Measurements from ENCODE around the gene AVPI1.

Gene AVPI1

GRCh38 chr10:97717627-97718026, 30.6 kb upstream of the AVPI1 start:
- Mint-ChIP-seq H3K4me1 (ENCODE audit: low read depth) (peaks cover 9% of the 10 kb centered on the region), H3K4me3 (no peak overlapping the region), H3K27ac (no peak overlapping the region), H3K27me3 (peaks cover 3% of the 10 kb centered on the region), H3K36me3 (no peaks in the 10 kb centered on the region), H3K9me3 (ENCODE audit: low read depth) (no peaks in the 10 kb centered on the region)

DNA sequence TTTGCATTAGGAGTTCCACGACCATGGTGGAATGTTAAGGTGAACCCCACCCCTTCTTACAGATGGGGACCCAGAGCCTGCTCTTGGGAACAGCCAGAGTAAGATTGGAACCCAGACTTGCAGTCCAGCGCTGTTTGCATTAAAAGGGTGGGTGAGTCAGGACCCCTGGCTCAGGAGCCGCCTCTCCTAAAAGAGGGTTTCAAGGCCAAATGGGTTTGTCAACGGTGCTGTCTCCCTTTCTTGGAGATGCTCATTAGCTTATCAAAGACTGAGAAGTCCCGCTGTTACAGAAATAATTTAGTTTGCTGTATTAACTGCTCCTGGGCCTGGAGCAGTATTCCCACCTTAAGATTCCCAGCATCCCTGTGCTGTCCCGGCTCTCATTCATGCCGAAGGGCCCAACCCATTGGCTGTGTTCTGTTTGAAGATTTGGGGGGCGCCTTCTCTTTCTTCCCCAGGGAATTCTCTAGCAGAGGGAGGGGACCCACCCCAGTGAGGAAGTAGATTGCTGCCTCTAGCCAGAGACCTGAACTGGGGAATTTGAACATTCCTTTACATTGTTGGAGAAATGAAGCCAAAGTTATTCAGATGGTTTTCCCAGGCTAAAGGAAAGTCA, 28.3 kb upstream of the AVPI1 start:
- H3K9me3 Mint-ChIP-seq (ENCODE audit: low read depth): no peaks in the 10 kb centered on the region

GRCh38 chr10:97714401-97715258, 27.6 kb upstream of the AVPI1 start:
- peaks cover 11% of the 10 kb centered on the region for H3K4me1 Mint-ChIP-seq (ENCODE audit: low read depth)
- peak overlapping the region; percentile 97 for H3K27ac Mint-ChIP-seq
- H3K4me3 Mint-ChIP-seq: peak overlapping the region; percentile 97
- no peaks in the 10 kb centered on the region for H3K36me3 Mint-ChIP-seq
- H3K9me3 Mint-ChIP-seq (ENCODE audit: low read depth): no peaks in the 10 kb centered on the region
- H3K27me3 Mint-ChIP-seq: peaks cover 6% of the 10 kb centered on the region

More for the DNA sequence above, 28.3 kb upstream of the AVPI1 start:
- H3K27ac Mint-ChIP-seq: no peak overlapping the region
- H3K4me1 Mint-ChIP-seq (ENCODE audit: low read depth): peaks cover 11% of the 10 kb centered on the region
- H3K27me3 Mint-ChIP-seq: peaks cover 6% of the 10 kb centered on the region
- no peaks in the 10 kb centered on the region for H3K36me3 Mint-ChIP-seq
- H3K4me3 Mint-ChIP-seq: peak overlapping the region; percentile 97

DNA sequence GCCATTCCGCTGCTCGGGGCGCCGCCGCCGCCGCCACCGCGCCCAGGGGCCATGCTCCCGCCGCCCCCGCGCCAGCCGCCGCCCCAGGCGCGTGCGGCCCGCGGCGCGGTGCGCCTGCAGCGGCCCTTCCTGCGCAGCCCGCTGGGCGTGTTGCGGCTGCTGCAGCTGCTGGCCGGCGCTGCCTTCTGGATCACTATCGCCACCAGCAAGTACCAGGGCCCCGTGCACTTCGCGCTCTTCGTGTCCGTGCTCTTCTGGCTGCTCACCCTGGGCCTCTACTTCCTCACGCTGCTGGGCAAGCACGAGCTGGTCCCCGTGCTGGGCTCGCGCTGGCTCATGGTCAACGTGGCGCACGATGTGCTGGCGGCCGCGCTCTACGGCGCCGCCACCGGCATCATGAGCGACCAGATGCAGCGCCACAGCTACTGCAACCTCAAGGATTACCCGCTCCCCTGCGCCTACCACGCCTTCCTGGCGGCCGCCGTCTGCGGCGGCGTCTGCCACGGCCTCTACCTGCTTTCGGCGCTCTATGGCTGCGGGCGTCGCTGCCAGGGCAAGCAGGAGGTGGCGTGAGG, 26.9 kb upstream of the AVPI1 start:
- Mint-ChIP-seq H3K27me3 (peaks cover 7% of the 10 kb centered on the region), H3K27ac (peak overlapping the region; percentile 97), H3K4me1 (ENCODE audit: low read depth) (peaks cover 11% of the 10 kb centered on the region)

DNA sequence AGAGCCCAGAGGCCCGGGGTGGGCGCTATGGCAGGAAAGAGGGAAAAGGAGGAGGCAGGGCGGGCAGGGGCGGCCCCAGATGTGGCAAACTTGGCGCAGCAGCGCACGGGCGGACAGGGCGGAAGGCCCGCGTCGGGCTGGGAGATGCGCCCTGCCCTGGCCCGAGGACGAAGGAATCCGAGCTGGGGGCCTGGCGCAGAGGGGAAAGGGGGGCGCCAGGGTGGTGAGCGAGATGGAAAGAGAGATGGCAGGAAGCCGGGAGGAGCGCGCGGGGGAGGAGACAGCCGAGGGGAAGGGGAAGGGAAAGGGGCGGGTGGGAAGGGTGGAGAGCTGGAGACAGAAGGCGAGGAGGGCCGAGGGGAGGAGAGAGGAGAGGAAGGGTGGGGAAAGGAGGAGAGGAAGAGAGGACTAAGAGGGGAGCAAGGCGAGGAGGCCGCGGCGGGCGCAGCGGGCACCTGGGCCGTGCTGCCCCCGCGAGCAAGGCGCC, 26.3 kb upstream of the AVPI1 start, which contains the start of gene MARVELD1:
Gene MARVELD1, plus strand, starts transcription at position 392 of the 487 bp plus-strand sequence. CDS start 147 bp downstream, outside the sequence.
- Mint-ChIP-seq H3K36me3 (no peaks in the 10 kb centered on the region), H3K9me3 (ENCODE audit: low read depth) (no peaks in the 10 kb centered on the region), H3K27ac (peak within 1 kb of the TSS; percentile 97), H3K27me3 (peaks cover 8% of the 10 kb centered on the region), H3K4me1 (ENCODE audit: low read depth) (peaks cover 11% of the 10 kb centered on the region), H3K4me3 (peak within 1 kb of the TSS; percentile 97)

More for the DNA sequence above, 26.9 kb upstream of the AVPI1 start:
- Mint-ChIP-seq H3K9me3 (ENCODE audit: low read depth) (no peaks in the 10 kb centered on the region), H3K4me3 (peak overlapping the region; percentile 97), H3K36me3 (no peaks in the 10 kb centered on the region)

DNA sequence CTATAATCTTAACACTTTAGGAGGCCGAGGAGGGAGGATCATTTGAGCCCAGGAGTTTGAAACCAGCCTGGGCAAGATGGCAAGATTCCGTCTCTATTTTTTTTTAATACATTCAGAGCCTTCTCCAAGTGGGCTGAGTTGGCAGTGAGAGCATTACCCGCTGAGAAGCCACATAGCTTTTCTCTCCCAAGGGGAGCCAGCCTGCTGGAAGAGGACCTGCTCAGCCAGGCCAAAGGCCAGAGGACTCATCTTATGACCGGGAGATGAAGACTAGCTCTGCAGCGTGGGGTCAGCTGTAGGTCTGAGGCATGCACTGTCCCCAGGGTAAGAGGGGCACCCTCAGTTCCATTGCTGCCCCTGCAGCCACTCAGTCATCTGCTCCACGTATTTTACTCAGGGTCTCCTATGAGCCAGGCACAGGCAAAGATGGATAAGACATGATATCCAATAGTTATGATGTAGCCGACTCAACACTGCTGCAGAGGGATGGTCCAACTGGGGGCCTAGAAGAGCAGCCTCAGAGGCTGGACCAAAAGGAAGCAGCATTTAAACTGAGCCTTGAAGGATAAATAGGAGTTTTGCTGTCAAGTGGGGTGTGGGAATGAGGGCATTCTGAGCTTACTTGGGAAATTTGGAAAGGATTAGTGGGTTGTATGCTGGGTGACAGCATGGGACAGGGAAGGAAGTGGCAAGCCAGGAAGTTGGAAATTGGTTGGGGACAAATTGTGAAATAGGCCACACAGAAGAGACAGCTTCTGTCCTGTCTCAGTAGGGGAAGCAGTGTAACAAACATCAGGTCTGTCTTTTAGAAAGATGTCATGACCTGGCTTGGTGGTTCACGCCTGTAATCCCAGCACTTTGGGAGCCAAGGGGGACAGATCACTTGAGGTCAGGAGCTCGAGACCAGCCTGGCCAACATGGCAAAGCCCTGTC, 24.9 kb upstream of the AVPI1 start:
- H3K27me3 Mint-ChIP-seq: peaks cover 11% of the 10 kb centered on the region
- peak overlapping the region; percentile 51 for H3K4me3 Mint-ChIP-seq
- no peaks in the 10 kb centered on the region for H3K36me3 Mint-ChIP-seq
- H3K27ac Mint-ChIP-seq: no peak overlapping the region
- peaks cover 11% of the 10 kb centered on the region for H3K4me1 Mint-ChIP-seq (ENCODE audit: low read depth)
- no peaks in the 10 kb centered on the region for H3K9me3 Mint-ChIP-seq (ENCODE audit: low read depth)

- Mint-ChIP-seq H3K36me3 (no peaks in the 10 kb centered on the region), H3K27me3 (peaks cover 11% of the 10 kb centered on the region), H3K4me3 (no peak overlapping the region), H3K4me1 (ENCODE audit: low read depth) (peaks cover 9% of the 10 kb centered on the region), H3K27ac (no peak overlapping the region), H3K9me3 (ENCODE audit: low read depth) (no peaks in the 10 kb centered on the region)
These were observed 22.2 kb upstream of the AVPI1 start for GRCh38 chr10:97708976-97709946.

- H3K9me3 Mint-ChIP-seq (ENCODE audit: low read depth): no peaks in the 10 kb centered on the region
- no peak overlapping the region for H3K4me3 Mint-ChIP-seq
- no peak overlapping the region for H3K27ac Mint-ChIP-seq
- peaks cover 11% of the 10 kb centered on the region for H3K27me3 Mint-ChIP-seq
- peaks cover 6% of the 10 kb centered on the region for H3K4me1 Mint-ChIP-seq (ENCODE audit: low read depth)
- no peaks in the 10 kb centered on the region for H3K36me3 Mint-ChIP-seq
These were observed 21.1 kb upstream of the AVPI1 start for GRCh38 chr10:97708167-97708566.

- H3K36me3 Mint-ChIP-seq: no peaks in the 10 kb centered on the region
- no peak overlapping the region for H3K4me3 Mint-ChIP-seq
- peaks cover 2% of the 10 kb centered on the region for H3K4me1 Mint-ChIP-seq (ENCODE audit: low read depth)
- no peak overlapping the region for H3K27ac Mint-ChIP-seq
- H3K27me3 Mint-ChIP-seq: peaks cover 9% of the 10 kb centered on the region
- H3K9me3 Mint-ChIP-seq (ENCODE audit: low read depth): no peaks in the 10 kb centered on the region
These were observed 20.3 kb upstream of the AVPI1 start for GRCh38 chr10:97707134-97707861.

- Mint-ChIP-seq H3K9me3 (ENCODE audit: low read depth) (no peaks in the 10 kb centered on the region), H3K4me3 (no peak overlapping the region), H3K36me3 (no peaks in the 10 kb centered on the region), H3K4me1 (ENCODE audit: low read depth) (no peaks in the 10 kb centered on the region), H3K27ac (no peak overlapping the region), H3K27me3 (peaks cover 6% of the 10 kb centered on the region)
These were observed 18.1 kb upstream of the AVPI1 start for GRCh38 chr10:97705006-97705670.

DNA sequence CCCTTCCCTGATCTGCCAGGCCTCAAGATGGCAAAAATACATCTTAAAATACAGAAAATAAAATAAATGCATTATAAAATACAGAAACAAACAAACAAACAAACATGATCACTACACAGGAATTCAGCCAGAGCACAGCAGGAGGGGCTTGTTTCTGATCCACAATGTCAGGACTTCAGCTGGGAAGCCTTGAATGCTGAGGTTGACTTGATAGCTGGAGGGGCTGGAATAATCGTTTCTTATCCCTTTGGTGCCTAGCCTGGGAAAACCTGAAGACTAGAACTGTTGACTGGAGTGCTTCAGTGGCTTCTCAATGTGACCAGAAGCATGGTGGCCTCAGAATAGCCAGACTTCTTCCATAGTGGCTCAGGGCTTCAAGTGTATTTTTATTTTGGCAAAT, 17.3 kb upstream of the AVPI1 start:
- Mint-ChIP-seq H3K27me3 (peaks cover 6% of the 10 kb centered on the region), H3K27ac (no peak overlapping the region), H3K4me1 (ENCODE audit: low read depth) (no peaks in the 10 kb centered on the region), H3K36me3 (no peaks in the 10 kb centered on the region), H3K4me3 (no peak overlapping the region), H3K9me3 (ENCODE audit: low read depth) (no peaks in the 10 kb centered on the region)

DNA sequence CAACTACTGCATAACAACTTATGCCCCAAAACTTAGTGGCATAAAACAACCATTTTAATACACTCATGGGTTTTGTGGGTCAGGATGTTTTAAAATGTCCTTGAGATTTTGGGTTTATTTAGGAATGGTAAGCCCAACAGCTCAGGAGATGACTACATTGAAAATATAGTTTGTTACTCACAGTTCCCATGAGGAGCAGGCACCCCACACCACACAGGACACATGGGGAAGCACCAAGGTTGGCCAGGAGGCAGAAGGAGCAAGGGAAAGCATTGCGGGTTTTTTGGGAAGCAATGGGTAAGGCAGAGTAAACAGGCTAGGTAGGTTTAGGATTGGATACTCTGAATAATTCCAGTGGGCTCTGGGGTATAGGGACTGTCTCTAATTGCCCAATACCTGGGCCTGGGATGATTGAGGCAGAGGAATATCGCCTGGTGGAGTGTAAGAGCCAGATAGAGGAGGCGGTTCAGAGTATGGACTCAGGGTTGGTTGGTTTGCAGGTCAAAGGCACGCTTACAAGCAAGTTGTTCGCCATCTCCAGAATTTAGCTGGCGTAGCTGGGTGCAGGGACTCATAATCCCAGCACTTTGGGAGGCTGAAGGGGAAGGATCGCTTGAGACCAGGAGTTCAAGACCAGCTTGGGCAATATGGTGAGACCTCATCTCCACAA, 16.5 kb upstream of the AVPI1 start:
- no peak overlapping the region for H3K27ac Mint-ChIP-seq
- no peak overlapping the region for H3K4me3 Mint-ChIP-seq
- H3K36me3 Mint-ChIP-seq: no peaks in the 10 kb centered on the region

More for the DNA sequence above, 16.5 kb upstream of the AVPI1 start:
- no peaks in the 10 kb centered on the region for H3K9me3 Mint-ChIP-seq (ENCODE audit: low read depth)
- peaks cover 5% of the 10 kb centered on the region for H3K27me3 Mint-ChIP-seq
- H3K4me1 Mint-ChIP-seq (ENCODE audit: low read depth): no peaks in the 10 kb centered on the region
